MM.1S (cell line): Measurements from ENCODE around the gene MKNK1.

ENCODE experiments used
- DNase-seq: peaks from one replicate; pipeline ENCODE4 v3.0.0-alpha.2; 2015
- H2AFZ ChIP-seq: fragments of 300-600 bp; sonication (generic); 2 replicates; pipeline ENCODE4 v1.6.0; 2016; ENCODE audit warnings: antibody characterized with exemption, low read length
- H3F3A ChIP-seq: fragments of 300-600 bp; sonication (generic); 2 replicates; pipeline ENCODE4 v1.6.1; 2016; ENCODE audit warnings: mild to moderate bottlenecking, antibody characterized with exemption, low read length, moderate library complexity, mixed read lengths; ENCODE audit not compliant: insufficient read depth
- H3K27ac ChIP-seq: fragments of 300-600 bp; sonication (generic); 2 replicates; pipeline ENCODE4 v1.5.1; 2016; ENCODE audit warnings: mild to moderate bottlenecking, low read length
- H3K27me3 ChIP-seq: fragments of 300-600 bp; sonication (generic); replicated peaks from 2 replicates; pipeline ENCODE4 v1.6.0; 2016; ENCODE audit warnings: low read length; ENCODE audit not compliant: insufficient read depth
- H3K36me3 ChIP-seq: fragments of 300-600 bp; sonication (generic); replicated peaks from 2 replicates; pipeline ENCODE4 v1.6.1; 2016; ENCODE audit warnings: mild to moderate bottlenecking, low read length, mixed read lengths; ENCODE audit not compliant: insufficient read depth
- H3K4me1 ChIP-seq: fragments of 300-600 bp; sonication (generic); 2 replicates; pipeline ENCODE4 v1.6.1; 2016; ENCODE audit warnings: low read length, mixed read lengths
- H3K4me2 ChIP-seq: fragments of 300-600 bp; sonication (generic); 2 replicates; pipeline ENCODE4 v1.6.0; 2016; ENCODE audit warnings: low read depth, low read length
- H3K4me3 ChIP-seq: fragments of 300-600 bp; sonication (generic); 2 replicates; pipeline ENCODE4 v1.5.1; 2016; ENCODE audit warnings: low read length, mixed read lengths
- H3K79me2 ChIP-seq: fragments of 300-600 bp; sonication (generic); 2 replicates; pipeline ENCODE4 v1.6.1; 2016; ENCODE audit warnings: mixed run types, low read length, mixed read lengths
- H3K9ac ChIP-seq: fragments of 300-600 bp; sonication (generic); 2 replicates; pipeline ENCODE4 v1.6.1; 2016; ENCODE audit warnings: low read length, mixed read lengths
- H3K9me2 ChIP-seq: fragments of 300-600 bp; sonication (generic); replicated peaks from 2 replicates; pipeline ENCODE4 v1.6.1; 2016; ENCODE audit warnings: mild to moderate bottlenecking, low read length, mixed read lengths; ENCODE audit not compliant: insufficient read depth
- H3K9me3 ChIP-seq: fragments of 300-600 bp; sonication (generic); replicated peaks from 2 replicates; pipeline ENCODE4 v1.6.1; 2016; ENCODE audit warnings: mild to moderate bottlenecking, low read length, mixed read lengths; ENCODE audit not compliant: insufficient read depth
- H4K20me1 ChIP-seq: fragments of 300-600 bp; sonication (generic); 2 replicates; pipeline ENCODE4 v1.6.1; 2016; ENCODE audit warnings: mild to moderate bottlenecking, low read length, moderate library complexity, mixed read lengths; ENCODE audit not compliant: insufficient read depth
- CTCF ChIP-seq: fragments of 300-600 bp; sonication (generic); IDR thresholded peaks from 2 replicates; pipeline ENCODE4 v1.5.1; 2016; ENCODE audit warnings: antibody characterized with exemption, low read length, mixed read lengths
- EZH2 ChIP-seq: fragments of 300-600 bp; sonication (generic); optimal IDR thresholded peaks from 2 replicates; pipeline ENCODE3; 2017; ENCODE audit warnings: low read depth, mild to moderate bottlenecking, antibody characterized with exemption, low read length, mixed read lengths
- EZH2phosphoT487 ChIP-seq: fragments of 300-600 bp; sonication (generic); IDR thresholded peaks from 2 replicates; pipeline ENCODE4 v1.6.1; 2018; ENCODE audit warnings: antibody characterized with exemption, low read length

MKNK1 gene

GRCh38 chr1:46568461-46568891 is 35.6 kb downstream of the MKNK1 start:
- DNase-seq = no peak
- Histone ChIP-seq H3K4me3 (no peak overlapping the region), H3K9me2 (no peaks in the 10 kb centered on the region), H3K27ac (no peak overlapping the region), H3K4me1 (no peaks in the 10 kb centered on the region), H3F3A (no peaks in the 10 kb centered on the region), H2AFZ (no peak overlapping the region), H3K36me3 (no peaks in the 10 kb centered on the region), H3K9me3 (no peaks in the 10 kb centered on the region), H4K20me1 (no peaks in the 10 kb centered on the region), H3K9ac (no peak overlapping the region), H3K4me2 (no peak overlapping the region), H3K27me3 (no peaks in the 10 kb centered on the region), H3K79me2 (no peaks in the 10 kb centered on the region)
- TF ChIP-seq CTCF (no peak), EZH2phosphoT487 (no peak), EZH2 (no peak)

- Histone ChIP-seq H2AFZ (no peak overlapping the region), H3K9ac (no peak overlapping the region), H3K4me3 (no peak overlapping the region), H3F3A (no peaks in the 10 kb centered on the region), H3K4me1 (no peaks in the 10 kb centered on the region), H3K27ac (no peak overlapping the region), H3K27me3 (no peaks in the 10 kb centered on the region), H4K20me1 (no peaks in the 10 kb centered on the region), H3K4me2 (no peak overlapping the region), H3K79me2 (no peaks in the 10 kb centered on the region), H3K9me3 (no peaks in the 10 kb centered on the region), H3K9me2 (no peaks in the 10 kb centered on the region), H3K36me3 (no peaks in the 10 kb centered on the region)
- TF ChIP-seq EZH2phosphoT487 = no peak
- no peak for TF ChIP-seq CTCF
- TF ChIP-seq EZH2 = no peak
- DNase-seq = no peak
Measured at GRCh38 chr1:46563341-46563740, 40.7 kb downstream of the MKNK1 start.

- H3K4me3 ChIP-seq = no peak overlapping the region
- no peaks in the 10 kb centered on the region for H3K9me2 ChIP-seq
- H4K20me1 ChIP-seq = no peaks in the 10 kb centered on the region
- no peaks in the 10 kb centered on the region for H3K79me2 ChIP-seq
- no peaks in the 10 kb centered on the region for H3K9me3 ChIP-seq
- no peaks in the 10 kb centered on the region for H3F3A ChIP-seq
- no peak overlapping the region for H2AFZ ChIP-seq
- no peak overlapping the region for H3K9ac ChIP-seq
- DNase-seq = no peak
- no peaks in the 10 kb centered on the region for H3K36me3 ChIP-seq
- no peak overlapping the region for H3K4me2 ChIP-seq
- H3K27me3 ChIP-seq = no peaks in the 10 kb centered on the region
- no peak for TF ChIP-seq EZH2
- H3K4me1 ChIP-seq = no peaks in the 10 kb centered on the region
- H3K27ac ChIP-seq = no peak overlapping the region
Measured at GRCh38 chr1:46562498-46562897, 41.6 kb downstream of the MKNK1 start.

GRCh38 chr1:46558966-46559365 is 45.1 kb downstream of the MKNK1 start:
- no peak overlapping the region for H3K27ac ChIP-seq
- H3K36me3 ChIP-seq = no peaks in the 10 kb centered on the region
- H3K9ac ChIP-seq = no peak overlapping the region
- H3K4me1 ChIP-seq = no peaks in the 10 kb centered on the region
- H3K27me3 ChIP-seq = no peaks in the 10 kb centered on the region
- H2AFZ ChIP-seq = no peak overlapping the region
- no peaks in the 10 kb centered on the region for H3K79me2 ChIP-seq
- no peaks in the 10 kb centered on the region for H3F3A ChIP-seq
- DNase-seq = no peak
- no peaks in the 10 kb centered on the region for H3K9me2 ChIP-seq
- no peaks in the 10 kb centered on the region for H3K9me3 ChIP-seq
- no peak overlapping the region for H3K4me2 ChIP-seq
- no peak overlapping the region for H3K4me3 ChIP-seq
- no peaks in the 10 kb centered on the region for H4K20me1 ChIP-seq
- TF ChIP-seq CTCF = no peak
- no peak for TF ChIP-seq EZH2phosphoT487
- TF ChIP-seq EZH2 = no peak
